PC-9 (cell line): Measurements from ENCODE around the gene OR2AT4. TPM values are rescaled to one million over a fixed set of nuclear protein-coding genes. Genes with fewer than 3 reads are reported as not detected.

Source experiments
- BruUV-seq: library from RNA; stranded (reverse); fragments of 400-500 nt; replicated peaks from 2 replicates; lab custom pipeline; 2021; lab: Mats Ljungman, UMichigan
- CTCF ChIA-PET: fragments of 300-600 bp; sonication (Branson Sonifier 250); formaldehyde crosslinking; loops from one replicate; lab custom pipeline; 2022; ENCODE audit warnings: antibody characterized with exemption; lab: Charles Lee
- POLR2A ChIA-PET: fragments of 300-600 bp; sonication (Branson Sonifier 250); formaldehyde crosslinking; loops from one replicate; lab custom pipeline; 2022; ENCODE audit warnings: antibody characterized with exemption; ENCODE audit not compliant: unreplicated experiment; lab: Charles Lee
- DNase-seq, 2 experiments: peaks; one replicate each; pipeline versions ENCODE4 v3.0.0 to v3.0.0-alpha.2; 2015 to 2022; ENCODE audit warnings: mixed read lengths in 1 of 2
- H2AFZ ChIP-seq: fragments of 200-600 bp; sonication (generic); 2 replicates; pipeline ENCODE4 v1.8.1; 2017; ENCODE audit warnings: antibody characterized with exemption
- H3F3A ChIP-seq: fragments of 200-600 bp; sonication (generic); 2 replicates; pipeline ENCODE4 v1.8.1; 2017; ENCODE audit warnings: antibody characterized with exemption, mild to moderate bottlenecking, low read depth; ENCODE audit not compliant: insufficient read depth
- H3K27ac ChIP-seq: fragments of 200-600 bp; sonication (generic); 2 replicates; pipeline ENCODE4 v1.6.1; 2016; ENCODE audit warnings: mixed run types
- H3K27me3 ChIP-seq: fragments of 200-600 bp; sonication (generic); 2 replicates; pipeline ENCODE4 v1.6.1; 2016; ENCODE audit warnings: low read depth, mixed run types; ENCODE audit not compliant: insufficient read depth
- H3K36me3 ChIP-seq: fragments of 200-600 bp; sonication (generic); 2 replicates; pipeline ENCODE4 v1.6.1; 2016; ENCODE audit warnings: low read depth, mixed run types
- H3K4me1 ChIP-seq: fragments of 200-600 bp; sonication (generic); replicated peaks from 2 replicates; pipeline ENCODE4 v1.6.1; 2016; ENCODE audit warnings: mixed run types; ENCODE audit not compliant: insufficient read depth
- H3K4me2 ChIP-seq: fragments of 200-600 bp; sonication (generic); 2 replicates; pipeline ENCODE4 v1.6.1; 2017; ENCODE audit warnings: mixed run types
- H3K4me3 ChIP-seq: fragments of 200-600 bp; sonication (generic); 2 replicates; pipeline ENCODE4 v1.6.1; 2016; ENCODE audit warnings: mixed run types
- H3K79me2 ChIP-seq: fragments of 200-600 bp; sonication (generic); 2 replicates; pipeline ENCODE4 v1.6.1; 2017; ENCODE audit warnings: low read depth, mixed run types
- H3K9me2 ChIP-seq: fragments of 200-600 bp; sonication (generic); 2 replicates; pipeline ENCODE4 v1.8.1; 2017; ENCODE audit warnings: mild to moderate bottlenecking; ENCODE audit not compliant: insufficient read depth
- H3K9me3 ChIP-seq: fragments of 200-600 bp; sonication (generic); 2 replicates; pipeline ENCODE4 v1.8.1; 2016; ENCODE audit warnings: low read depth; ENCODE audit not compliant: insufficient read depth
- H4K20me1 ChIP-seq: fragments of 200-600 bp; sonication (generic); 2 replicates; pipeline ENCODE4 v1.8.1; 2017; ENCODE audit not compliant: insufficient read depth
- CTCF ChIP-seq: fragments of 200-600 bp; sonication (generic); conservative IDR thresholded peaks from 2 replicates; pipeline ENCODE4 v1.6.1; 2017; ENCODE audit warnings: mixed run types, antibody characterized with exemption, mild to moderate bottlenecking, moderate library complexity
- EZH2 ChIP-seq: fragments of 200-600 bp; sonication (generic); IDR thresholded peaks from 2 replicates; pipeline ENCODE4 v1.8.0; 2017; ENCODE audit warnings: antibody characterized with exemption, low read depth
- intact Hi-C: fragments of 100-400 bp; cut with micrococcal nuclease; formaldehyde crosslinking; loops from one replicate; pipeline ENCODE4 v1.10.0; 2022; ENCODE audit not compliant: unreplicated experiment
- total RNA-seq: library from RNA; stranded (reverse); gene quantifications from 2 replicates; pipeline ENCODE4 v1.2.3, GENCODE V29; 2021

The OR2AT4 gene
- total RNA-seq, 1 experiment from 2014 or later: 0.11 TPM

GRCh38 chr11:75126564-75126963 is 29.9 kb upstream of the OR2AT4 start:
- Histone ChIP-seq H4K20me1 (no peaks in the 10 kb centered on the region), H3K9me2 (no peaks in the 10 kb centered on the region), H3K9me3 (no peaks in the 10 kb centered on the region), H3F3A (no peaks in the 10 kb centered on the region), H3K27ac (no peak overlapping the region), H3K79me2 (no peaks in the 10 kb centered on the region), H3K27me3 (peaks cover 54% of the 10 kb centered on the region), H2AFZ (no peak overlapping the region), H3K36me3 (no peaks in the 10 kb centered on the region), H3K4me1 (no peaks in the 10 kb centered on the region), H3K4me2 (no peak overlapping the region), H3K4me3 (no peak overlapping the region)
- intact Hi-C loops: no loop called here
- DNase-seq: no peak
- POLR2A ChIA-PET: no interaction called here
- TF ChIP-seq EZH2: no peak
- no peak for TF ChIP-seq CTCF
- BruUV-seq: no TSS peak
- CTCF ChIA-PET: no interaction called here

GRCh38 chr11:75118577-75118976 is 21.9 kb upstream of the OR2AT4 start:
- H3K4me1 ChIP-seq: no peaks in the 10 kb centered on the region
- H3K9me2 ChIP-seq: no peaks in the 10 kb centered on the region
- no peaks in the 10 kb centered on the region for H3K36me3 ChIP-seq
- H3K27ac ChIP-seq: no peak overlapping the region
- no peaks in the 10 kb centered on the region for H4K20me1 ChIP-seq
- H2AFZ ChIP-seq: no peak overlapping the region
- H3F3A ChIP-seq: no peaks in the 10 kb centered on the region
- no TSS peak for BruUV-seq
- intact Hi-C loops: no loop called here
- H3K4me2 ChIP-seq: no peak overlapping the region
- H3K4me3 ChIP-seq: no peak overlapping the region
- H3K9me3 ChIP-seq: peaks cover 7% of the 10 kb centered on the region
- TF ChIP-seq CTCF (no peak), EZH2 (no peak)
- peaks cover 50% of the 10 kb centered on the region for H3K27me3 ChIP-seq
- POLR2A ChIA-PET: no interaction called here
- CTCF ChIA-PET: no interaction called here
- no peak for DNase-seq
- H3K79me2 ChIP-seq: no peaks in the 10 kb centered on the region

DNA sequence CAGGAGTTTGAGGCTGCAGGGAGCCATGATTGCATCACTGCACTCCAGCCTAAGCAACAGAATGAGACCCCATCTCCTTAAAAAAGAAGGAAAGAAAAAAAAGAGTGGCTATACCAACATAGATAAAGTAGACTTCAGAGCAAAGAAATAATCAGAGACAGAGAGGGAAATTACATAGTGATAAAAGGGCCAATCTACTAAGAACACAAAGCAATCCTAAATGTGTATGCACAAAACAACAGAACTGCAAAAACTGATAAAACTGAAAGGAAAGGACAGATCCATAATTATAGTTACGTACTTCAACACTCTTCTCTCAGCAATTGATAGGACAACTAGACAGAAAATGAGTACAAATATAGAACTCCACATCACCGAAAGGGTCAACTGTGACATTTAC is 17.8 kb upstream of the OR2AT4 start:
- Histone ChIP-seq H2AFZ (no peak overlapping the region), H3K36me3 (no peaks in the 10 kb centered on the region), H3F3A (no peaks in the 10 kb centered on the region), H3K9me2 (no peaks in the 10 kb centered on the region), H4K20me1 (no peaks in the 10 kb centered on the region), H3K27me3 (peaks cover 29% of the 10 kb centered on the region), H3K4me2 (no peak overlapping the region), H3K79me2 (no peaks in the 10 kb centered on the region), H3K4me3 (no peak overlapping the region), H3K27ac (no peak overlapping the region), H3K4me1 (no peaks in the 10 kb centered on the region), H3K9me3 (peaks cover 7% of the 10 kb centered on the region)
- TF ChIP-seq CTCF (no peak), EZH2 (no peak)
- ChIA-PET CTCF (no interaction called here), POLR2A (no interaction called here)
- no peak for DNase-seq
- intact Hi-C loops: no loop called here
- no TSS peak for BruUV-seq
